Activated CD8-positive, alpha-beta T cell treated with anti-CD3 and anti-CD28 coated beads for 36 hours (primary cell): ENCODE measurements around the gene FILIP1L. TPM values are rescaled to one million over a fixed set of nuclear protein-coding genes. Genes with fewer than 3 reads are reported as not detected.
A peak's percentile ranks its signal among the peaks of the same experiment; 100 is the strongest.

ENCODE experiments used
- ATAC-seq: fragments of 200-7000 bp; cut with Tn5 transposase; one replicate; pipeline ENCODE4 v1.10.0; 2021; ENCODE audit warnings: mild to moderate bottlenecking, moderate library complexity
- CTCF ChIA-PET: fragments of 350-600 bp; sonication (Branson Sonifier 250); formaldehyde crosslinking; loops from one replicate; lab custom pipeline; 2021; ENCODE audit warnings: antibody characterized with exemption; lab: Charles Lee
- POLR2A ChIA-PET: fragments of 350-600 bp; sonication (Branson Sonifier 250); formaldehyde crosslinking; loops from one replicate; lab custom pipeline; 2021; ENCODE audit warnings: antibody characterized with exemption; lab: Charles Lee
- DNase-seq: peaks from one replicate; pipeline ENCODE4 v3.0.0-alpha.2; 2020
- H3K27ac Mint-ChIP-seq: one replicate; pipeline ENCODE4 v1.8.0; 2021; ENCODE audit warnings: mild to moderate bottlenecking, mixed read lengths
- H3K27me3 Mint-ChIP-seq: one replicate; pipeline ENCODE4 v1.8.0; 2021; ENCODE audit warnings: mixed read lengths
- H3K36me3 Mint-ChIP-seq: one replicate; pipeline ENCODE4 v1.8.0; 2021; ENCODE audit warnings: low read depth, mixed read lengths
- H3K4me1 Mint-ChIP-seq: one replicate; pipeline ENCODE4 v1.8.0; 2021; ENCODE audit warnings: low read depth, mixed read lengths
- H3K4me3 Mint-ChIP-seq: one replicate; pipeline ENCODE4 v1.8.0; 2021; ENCODE audit warnings: mild to moderate bottlenecking, moderate library complexity, mixed read lengths
- H3K9me3 Mint-ChIP-seq: one replicate; pipeline ENCODE4 v1.8.0; 2021; ENCODE audit warnings: mixed read lengths
- intact Hi-C: fragments of 100-400 bp; cut with micrococcal nuclease; formaldehyde crosslinking; loops from one replicate; pipeline ENCODE4 v1.10.0; 2022
- total RNA-seq, 2 experiments: library from RNA; stranded (reverse); gene quantifications; one replicate each; pipeline ENCODE4 v1.2.3, GENCODE V29; 2021
- TF ChIP-seq, protein P1 (sequence below): fragments of 200-600 bp; IDR thresholded peaks from one replicate; pipeline ENCODE4 v1.8.0; 2022; ENCODE audit warnings: antibody characterized with exemption, mild to moderate bottlenecking

FILIP1L gene
- total RNA-seq, 2 experiments from 2014 or later, result 0.11 to 0.13 TPM

DNA sequence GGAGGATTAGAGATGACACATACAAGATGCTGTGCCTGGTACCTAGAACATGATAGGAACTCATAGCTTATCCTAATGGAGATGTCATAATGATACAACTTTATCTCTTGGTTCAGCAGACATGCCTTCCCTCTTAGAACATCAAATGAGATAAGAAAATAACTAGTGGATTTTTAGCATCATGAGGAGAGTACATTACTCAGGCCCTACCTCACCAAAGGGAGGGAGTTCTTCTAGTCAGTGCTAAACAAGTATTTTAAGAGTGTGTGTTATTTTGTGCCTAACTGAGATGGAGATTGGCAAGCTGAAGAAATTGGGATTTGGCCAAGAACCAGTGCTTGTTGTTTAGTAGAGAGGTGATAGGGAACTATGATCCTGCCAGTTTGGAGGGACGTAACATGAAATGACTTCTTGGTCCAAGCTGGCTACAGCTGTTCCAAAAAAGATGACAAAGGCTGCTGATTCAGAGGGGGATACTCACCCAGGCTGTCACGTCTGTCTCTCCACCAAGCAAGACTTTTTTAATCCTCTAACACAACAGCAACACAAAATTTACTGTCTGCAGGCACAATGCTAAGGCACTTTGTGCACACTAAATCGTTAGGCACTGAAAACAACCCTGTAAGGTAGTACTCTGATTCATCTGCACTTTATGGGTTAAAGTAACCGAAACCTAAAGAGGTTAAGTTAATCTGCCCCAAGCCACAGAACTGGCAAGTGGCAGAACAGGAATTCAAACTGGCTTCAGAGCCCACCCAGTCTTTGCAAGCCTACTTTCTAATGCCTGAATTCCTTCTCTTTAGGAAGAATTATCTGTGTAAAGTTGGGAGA is 170.2 kb downstream of the FILIP1L start:
- ChIA-PET POLR2A (no interaction called here), CTCF (no interaction called here)
- intact Hi-C loops, result no loop called here
- no peaks in the 10 kb centered on the region for H3K9me3 Mint-ChIP-seq
- TF ChIP-seq, protein P1, sequence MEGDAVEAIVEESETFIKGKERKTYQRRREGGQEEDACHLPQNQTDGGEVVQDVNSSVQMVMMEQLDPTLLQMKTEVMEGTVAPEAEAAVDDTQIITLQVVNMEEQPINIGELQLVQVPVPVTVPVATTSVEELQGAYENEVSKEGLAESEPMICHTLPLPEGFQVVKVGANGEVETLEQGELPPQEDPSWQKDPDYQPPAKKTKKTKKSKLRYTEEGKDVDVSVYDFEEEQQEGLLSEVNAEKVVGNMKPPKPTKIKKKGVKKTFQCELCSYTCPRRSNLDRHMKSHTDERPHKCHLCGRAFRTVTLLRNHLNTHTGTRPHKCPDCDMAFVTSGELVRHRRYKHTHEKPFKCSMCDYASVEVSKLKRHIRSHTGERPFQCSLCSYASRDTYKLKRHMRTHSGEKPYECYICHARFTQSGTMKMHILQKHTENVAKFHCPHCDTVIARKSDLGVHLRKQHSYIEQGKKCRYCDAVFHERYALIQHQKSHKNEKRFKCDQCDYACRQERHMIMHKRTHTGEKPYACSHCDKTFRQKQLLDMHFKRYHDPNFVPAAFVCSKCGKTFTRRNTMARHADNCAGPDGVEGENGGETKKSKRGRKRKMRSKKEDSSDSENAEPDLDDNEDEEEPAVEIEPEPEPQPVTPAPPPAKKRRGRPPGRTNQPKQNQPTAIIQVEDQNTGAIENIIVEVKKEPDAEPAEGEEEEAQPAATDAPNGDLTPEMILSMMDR, result no peak
- H3K4me1 Mint-ChIP-seq, result peaks cover 12% of the 10 kb centered on the region
- H3K27ac Mint-ChIP-seq, result no peak overlapping the region
- H3K4me3 Mint-ChIP-seq, result no peak overlapping the region
- no peak for DNase-seq
- H3K27me3 Mint-ChIP-seq, result no peaks in the 10 kb centered on the region
- ATAC-seq, result no peak
- peaks cover 5% of the 10 kb centered on the region for H3K36me3 Mint-ChIP-seq

DNA sequence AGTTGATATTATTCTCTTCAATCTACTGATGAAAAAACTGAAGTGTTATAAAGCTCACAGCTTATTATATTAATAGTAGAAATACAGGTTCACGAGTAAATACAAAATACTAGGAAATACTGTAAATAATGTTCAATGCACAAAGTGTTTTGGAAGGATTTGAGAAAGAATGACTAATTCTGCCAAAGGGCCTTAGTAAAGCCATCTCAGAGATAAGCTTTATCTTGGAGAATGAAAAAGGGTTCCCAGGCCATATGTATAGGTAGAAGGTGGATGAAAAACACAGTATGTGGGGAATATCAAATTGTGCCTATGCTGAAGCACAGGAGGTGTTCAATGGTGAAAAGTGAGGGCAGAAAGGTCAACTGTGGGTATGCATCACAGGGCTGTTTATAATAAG is 173.1 kb downstream of the FILIP1L start:
- TF ChIP-seq, protein P1, result no peak
- CTCF ChIA-PET, result no interaction called here
- no peak overlapping the region for H3K27ac Mint-ChIP-seq
- POLR2A ChIA-PET, result no interaction called here
- ATAC-seq (no peak), DNase-seq (no peak)
- intact Hi-C loops, result no loop called here
- H3K36me3 Mint-ChIP-seq, result peaks cover 5% of the 10 kb centered on the region
- no peak overlapping the region for H3K4me3 Mint-ChIP-seq
- H3K4me1 Mint-ChIP-seq, result peaks cover 32% of the 10 kb centered on the region
- H3K27me3 Mint-ChIP-seq, result no peaks in the 10 kb centered on the region
- H3K9me3 Mint-ChIP-seq, result no peaks in the 10 kb centered on the region

DNA sequence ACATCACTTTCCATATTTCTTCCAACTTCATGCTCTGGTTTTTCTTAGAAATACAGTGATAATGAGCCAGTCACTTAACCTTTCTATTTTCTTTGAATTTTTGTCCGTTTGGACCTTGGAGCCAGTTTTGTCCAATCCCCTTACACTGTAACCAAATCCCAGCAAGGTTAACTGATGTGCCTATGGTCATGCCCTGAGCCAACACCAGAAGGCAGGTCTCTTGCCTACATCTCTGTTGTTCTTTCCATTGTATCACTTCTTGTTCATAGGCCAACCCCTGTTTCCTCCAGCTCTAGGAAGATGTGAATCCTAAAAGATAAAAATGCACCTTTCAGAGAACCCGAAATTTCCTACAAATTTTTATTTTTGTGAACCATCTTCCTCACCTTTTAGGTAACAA is 174.0 kb downstream of the FILIP1L start:
- no peaks in the 10 kb centered on the region for H3K27me3 Mint-ChIP-seq
- H3K4me3 Mint-ChIP-seq, result no peak overlapping the region
- ChIA-PET CTCF (no interaction called here), POLR2A (no interaction called here)
- H3K36me3 Mint-ChIP-seq, result peaks cover 6% of the 10 kb centered on the region
- ATAC-seq (peak; percentile 29), DNase-seq (no peak)
- TF ChIP-seq, protein P1, result no peak
- H3K4me1 Mint-ChIP-seq, result peaks cover 32% of the 10 kb centered on the region
- intact Hi-C loops, result no loop called here
- peak overlapping the region; percentile 5 for H3K27ac Mint-ChIP-seq
- H3K9me3 Mint-ChIP-seq, result no peaks in the 10 kb centered on the region

DNA sequence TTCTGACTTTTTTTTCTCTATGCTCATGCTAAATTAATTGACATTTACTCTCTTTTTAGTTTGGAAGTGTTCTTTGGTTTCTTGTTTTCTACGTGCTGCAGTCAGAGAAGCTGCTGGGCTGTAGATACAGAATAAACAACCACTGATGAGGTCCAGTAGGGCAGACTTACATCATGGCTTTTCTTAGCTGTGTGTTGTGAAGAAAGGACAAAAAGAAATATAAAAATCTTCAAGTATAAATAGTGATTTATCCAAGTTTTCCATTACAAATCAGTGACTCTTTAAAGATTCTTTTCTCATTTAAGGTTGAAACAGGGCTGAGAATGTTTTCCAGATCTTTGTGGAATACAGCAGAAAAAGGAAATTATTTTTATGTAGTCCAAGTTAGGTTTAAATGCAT is 174.4 kb downstream of the FILIP1L start:
- no peak overlapping the region for H3K4me3 Mint-ChIP-seq
- DNase-seq (no peak), ATAC-seq (no peak)
- no peaks in the 10 kb centered on the region for H3K9me3 Mint-ChIP-seq
- ChIA-PET CTCF (no interaction called here), POLR2A (no interaction called here)
- peaks cover 6% of the 10 kb centered on the region for H3K36me3 Mint-ChIP-seq
- no peaks in the 10 kb centered on the region for H3K27me3 Mint-ChIP-seq
- intact Hi-C loops, result no loop called here
- peak overlapping the region; percentile 5 for H3K27ac Mint-ChIP-seq
- H3K4me1 Mint-ChIP-seq, result peaks cover 32% of the 10 kb centered on the region
- TF ChIP-seq, protein P1, result no peak

DNA sequence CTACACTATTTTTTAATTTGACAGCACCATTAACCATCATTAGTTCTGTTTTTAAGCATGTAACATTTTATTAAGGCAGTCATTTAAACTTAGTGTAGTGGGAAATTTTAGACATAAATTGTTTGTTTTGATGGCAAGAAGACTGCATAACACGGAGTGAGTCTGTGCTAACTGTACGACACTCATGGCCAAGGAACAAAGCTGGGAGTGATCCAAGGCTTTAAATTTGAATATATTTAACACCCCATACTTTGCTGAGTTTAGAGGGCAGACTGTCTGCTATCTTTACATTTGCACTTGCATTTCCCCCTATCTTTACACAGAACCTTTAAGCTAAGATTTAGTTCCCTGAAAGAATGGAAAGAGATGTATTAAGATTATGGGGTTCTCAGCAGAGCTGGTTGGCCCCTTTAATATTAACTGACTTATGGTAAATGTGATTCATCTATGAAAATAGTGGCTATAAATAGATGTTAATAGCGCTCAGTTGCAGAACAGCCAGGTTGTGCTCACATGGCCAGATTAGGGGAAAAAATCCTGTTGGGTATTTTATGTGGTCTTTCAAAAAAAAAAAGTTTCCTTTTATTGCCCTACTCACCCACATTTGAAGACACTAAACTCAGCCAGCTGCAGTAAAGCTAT is 175.9 kb downstream of the FILIP1L start:
- no peaks in the 10 kb centered on the region for H3K27me3 Mint-ChIP-seq
- DNase-seq, result no peak
- no peak for ATAC-seq
- ChIA-PET POLR2A (interaction anchor here (0.7 kb wide), 1 partner anchor 168 kb away, joined by 3 read pairs; no protein-coding TSS in a partner anchor), CTCF (interaction anchor here (1.0 kb wide), 1 partner anchor 106 kb away, joined by 3 read pairs; no protein-coding TSS in a partner anchor)
- peaks cover 32% of the 10 kb centered on the region for H3K4me1 Mint-ChIP-seq
- H3K27ac Mint-ChIP-seq, result peak overlapping the region; percentile 7
- no peaks in the 10 kb centered on the region for H3K9me3 Mint-ChIP-seq
- intact Hi-C loops, result no loop called here
- TF ChIP-seq, protein P1, result no peak
- peaks cover 6% of the 10 kb centered on the region for H3K36me3 Mint-ChIP-seq
- H3K4me3 Mint-ChIP-seq, result no peak overlapping the region
